GM12874 (cell line): ENCODE measurements around the gene ANKS6.

Experiments
- CTCF ChIP-seq: IDR thresholded peaks from 2 replicates; pipeline ENCODE4 v1.5.1; 2011; ENCODE audit warnings: low read depth, mild to moderate bottlenecking, control low read depth, low read length, moderate library complexity; ENCODE audit not compliant: insufficient read depth

ANKS6 gene

GRCh38 chr9:98826716-98827115, 30.4 kb upstream of the ANKS6 start:
- no peak for TF ChIP-seq CTCF

- no peak for TF ChIP-seq CTCF
These were observed 29.1 kb upstream of the ANKS6 start for GRCh38 chr9:98825414-98825813.

GRCh38 chr9:98823666-98824334, 27.4 kb upstream of the ANKS6 start:
- TF ChIP-seq CTCF: no peak

- TF ChIP-seq CTCF: no peak
These were observed 26.3 kb upstream of the ANKS6 start for GRCh38 chr9:98822661-98823060.

- no peak for TF ChIP-seq CTCF
These were observed 25.5 kb upstream of the ANKS6 start for GRCh38 chr9:98821831-98822230.

GRCh38 chr9:98819231-98819630, 22.9 kb upstream of the ANKS6 start:
- no peak for TF ChIP-seq CTCF

GRCh38 chr9:98818764-98819163, 22.4 kb upstream of the ANKS6 start:
- TF ChIP-seq CTCF: no peak
